NCI-H146 treated with DMSO at 0.1 percent for 48 hours (cell line): Measurements from ENCODE around the gene PRR35.

ENCODE experiments used
- DNase-seq: peaks from one replicate; lab custom pipeline; 2025; ENCODE audit not compliant: unreplicated experiment; lab: John Stamatoyannopoulos, UW

PRR35 gene

GRCh38 chr16:546909-547770, 13.1 kb upstream of the PRR35 start:
- DNase-seq = no peak

DNA sequence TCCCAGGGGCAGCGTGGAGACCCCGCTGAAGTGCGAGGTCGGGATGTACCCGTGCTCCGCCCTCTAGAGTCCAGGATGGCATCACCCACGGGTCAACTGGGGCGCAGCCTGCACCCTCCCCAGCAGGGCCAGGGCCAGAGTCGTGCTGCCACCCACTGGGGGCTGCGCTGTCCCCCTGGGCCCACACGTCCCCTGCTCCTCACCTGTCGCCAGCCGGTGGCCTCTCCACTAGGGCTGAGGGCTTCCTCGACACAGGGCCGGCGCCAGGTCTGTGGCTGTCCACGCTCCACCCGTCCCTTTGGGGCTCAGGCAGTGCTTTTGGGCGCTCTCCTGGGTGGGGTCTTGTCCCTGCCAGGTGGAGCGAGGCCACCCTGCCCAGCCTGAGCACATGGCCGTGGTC, 11.6 kb upstream of the PRR35 start:
- no peak for DNase-seq

DNA sequence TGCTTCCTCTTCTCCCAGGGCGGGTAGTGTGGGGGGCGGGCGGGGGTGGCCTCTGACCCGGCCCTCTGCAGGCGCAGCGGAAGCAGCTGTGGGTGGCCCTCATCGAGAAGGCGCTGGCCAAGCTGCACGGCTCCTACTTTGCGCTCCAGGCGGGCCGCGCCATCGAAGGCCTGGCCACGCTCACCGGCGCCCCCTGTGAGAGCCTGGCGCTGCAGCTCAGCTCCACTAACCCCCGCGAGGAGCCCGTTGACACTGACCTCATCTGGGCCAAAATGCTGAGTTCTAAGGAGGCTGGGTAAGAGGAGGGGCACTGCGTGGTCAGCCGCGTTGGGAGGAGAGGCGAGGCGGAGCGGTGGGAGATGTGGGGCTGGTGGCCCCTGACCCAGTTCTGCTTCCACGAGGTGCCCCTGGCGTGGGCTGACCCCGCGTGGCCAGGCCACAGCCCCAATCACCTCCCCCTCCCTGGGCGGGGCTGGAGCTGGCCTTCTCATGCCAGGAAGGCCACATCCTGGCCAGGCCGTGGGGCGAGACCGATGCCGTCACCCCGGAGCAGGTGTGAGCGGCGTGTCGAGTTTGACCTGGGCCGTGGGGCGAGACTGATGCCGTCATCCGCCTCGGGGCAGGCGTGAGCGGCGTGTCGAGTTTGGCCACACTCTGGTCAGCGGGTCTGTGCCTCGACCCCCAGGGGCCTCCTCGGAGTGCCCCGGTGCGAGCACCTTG, 10.5 kb upstream of the PRR35 start:
- no peak for DNase-seq

GRCh38 chr16:551210-551609, 9.0 kb upstream of the PRR35 start:
- no peak for DNase-seq

GRCh38 chr16:552171-552570, 8.0 kb upstream of the PRR35 start:
- no peak for DNase-seq

GRCh38 chr16:553601-554296, 6.4 kb upstream of the PRR35 start:
- DNase-seq = no peak

DNA sequence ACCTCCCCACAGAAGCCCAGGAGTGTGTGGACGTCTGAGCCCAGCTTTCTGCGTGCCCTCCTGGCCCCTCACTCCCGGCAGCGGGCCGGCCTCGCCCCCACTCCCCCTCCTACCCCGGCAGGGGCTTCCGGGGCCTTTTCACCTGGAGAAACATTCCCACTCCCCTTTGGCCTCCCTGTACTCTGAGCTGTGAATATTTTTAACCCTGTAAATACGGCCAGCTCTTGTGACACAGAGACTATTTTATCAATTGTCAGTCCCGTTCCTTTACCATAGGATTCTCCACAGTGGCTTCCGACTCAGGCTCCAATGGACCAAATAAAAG, 5.9 kb upstream of the PRR35 start:
- DNase-seq = no peak

DNA sequence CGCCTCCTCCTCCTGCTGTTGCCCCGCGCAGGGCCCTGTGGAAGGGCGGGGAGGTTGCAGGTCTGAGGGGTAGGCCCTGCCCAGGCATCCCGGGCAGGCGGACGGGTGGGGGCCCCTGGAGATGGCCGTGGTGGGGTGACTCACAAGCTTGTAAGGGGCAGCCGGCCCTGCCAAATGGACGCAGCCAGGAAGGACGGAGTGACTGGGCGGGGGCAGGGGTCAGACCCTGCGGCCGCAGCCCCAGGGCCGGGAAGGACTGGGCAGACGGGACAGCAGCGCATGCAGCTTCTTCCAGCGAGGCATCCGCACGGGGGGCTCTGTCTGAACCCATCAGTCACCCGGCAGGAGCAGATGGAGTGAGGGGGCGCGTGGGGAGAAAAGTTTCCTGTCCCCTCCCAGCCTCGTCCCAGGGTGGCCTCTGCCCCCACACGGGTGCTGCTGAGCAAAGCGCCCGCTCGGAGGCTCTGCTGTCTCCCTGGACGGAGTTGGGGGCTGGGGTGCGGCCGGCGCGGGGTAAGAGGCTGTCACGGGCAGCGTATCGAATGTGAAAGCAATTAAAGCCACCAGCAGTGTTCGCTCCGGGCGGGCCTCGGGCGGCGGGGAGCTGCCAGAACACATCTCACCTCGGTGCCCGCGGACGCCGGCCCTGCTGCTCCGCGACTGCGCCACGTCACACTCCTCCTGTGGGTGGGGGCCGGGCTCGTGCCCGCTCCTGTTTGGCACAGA, 5.4 kb upstream of the PRR35 start:
- DNase-seq = no peak

DNA sequence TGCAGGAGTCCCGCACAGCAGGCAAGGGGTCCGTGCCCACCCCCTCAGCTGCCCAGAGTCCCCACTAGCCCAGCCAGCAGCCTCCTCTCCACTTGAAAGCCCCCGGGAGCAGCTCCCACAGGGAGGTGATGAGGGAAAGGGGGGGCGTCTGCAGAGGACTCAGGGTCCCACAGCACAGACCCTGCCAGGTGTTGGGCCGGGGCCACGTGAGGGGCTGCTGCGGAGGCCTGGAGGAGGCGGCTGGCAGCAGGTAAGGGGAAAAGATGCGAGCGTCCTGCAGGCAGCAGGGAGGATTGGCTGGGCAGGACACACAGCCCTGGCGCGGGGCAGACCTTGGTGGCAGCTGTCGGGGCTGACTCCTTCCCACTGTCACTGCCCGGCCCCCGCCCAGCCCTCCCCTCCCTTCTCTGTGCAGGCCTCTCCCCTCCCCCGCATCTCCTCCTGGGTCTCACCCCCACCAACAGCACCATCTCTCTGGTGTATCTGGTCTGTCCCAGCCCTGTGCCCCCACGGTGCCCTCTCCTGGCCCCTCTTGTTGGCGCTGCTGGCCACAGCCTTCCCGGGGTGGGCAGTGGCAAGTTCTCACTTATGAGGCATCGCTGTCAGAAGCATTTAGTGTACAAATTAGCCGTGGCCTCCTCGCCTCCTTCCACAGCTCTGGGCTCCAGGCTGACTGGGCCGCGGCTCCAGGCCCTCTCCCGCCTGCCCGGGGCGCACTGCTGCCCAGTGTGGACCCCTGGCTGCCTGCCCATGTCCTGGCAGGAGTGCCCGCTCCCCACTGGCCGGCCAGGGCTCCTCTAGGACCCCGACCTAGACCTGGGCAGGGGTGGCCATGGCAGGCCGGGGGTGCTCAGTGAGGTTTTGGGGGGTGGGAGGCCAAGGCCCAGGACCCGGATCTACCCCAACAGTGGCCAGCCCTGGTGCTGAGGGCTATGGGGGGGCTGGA, 4.4 kb upstream of the PRR35 start:
- DNase-seq = no peak

- no peak for DNase-seq
These were observed 3.6 kb upstream of the PRR35 start for GRCh38 chr16:556474-557173.

DNA sequence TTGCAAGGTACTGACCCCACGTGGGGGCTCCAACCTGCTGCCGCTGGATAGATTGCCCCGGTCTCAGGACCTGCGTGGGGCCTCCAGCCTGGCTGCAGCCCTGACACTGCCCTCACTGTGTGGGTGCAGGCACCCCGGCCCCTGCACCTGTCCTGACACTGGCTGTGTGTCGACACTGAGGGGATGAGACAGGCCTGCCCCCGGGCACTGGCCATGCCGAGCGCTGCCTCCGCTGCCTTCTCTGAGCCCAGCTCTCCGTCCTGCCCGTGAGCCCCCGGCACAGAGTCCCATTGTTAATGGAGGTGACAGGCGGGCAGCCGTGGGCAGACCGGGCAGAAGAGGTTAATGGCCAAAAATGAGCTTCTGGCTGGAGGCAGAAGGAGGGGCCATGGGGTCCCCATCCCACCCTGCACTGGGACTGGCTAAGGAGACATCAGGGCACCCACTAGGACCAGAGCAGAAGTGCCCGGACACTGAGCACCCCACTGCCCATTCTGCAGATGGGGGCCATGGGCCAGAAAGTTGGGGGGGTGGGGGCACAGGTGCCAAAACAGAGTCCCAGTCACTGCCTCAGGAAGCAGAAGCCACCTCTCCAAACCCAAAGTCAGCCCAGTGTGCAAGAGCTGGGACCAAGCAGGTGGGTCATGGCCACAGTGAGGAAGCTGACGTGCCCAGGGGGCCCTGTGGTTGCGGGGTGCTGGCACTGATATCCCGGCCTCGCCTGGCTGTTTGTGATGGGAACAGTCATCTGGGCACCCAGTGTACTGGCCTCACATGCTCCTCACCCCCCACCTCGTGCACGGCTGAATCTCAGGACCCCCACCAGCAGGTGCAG, 2.5 kb upstream of the PRR35 start:
- DNase-seq = no peak

DNA sequence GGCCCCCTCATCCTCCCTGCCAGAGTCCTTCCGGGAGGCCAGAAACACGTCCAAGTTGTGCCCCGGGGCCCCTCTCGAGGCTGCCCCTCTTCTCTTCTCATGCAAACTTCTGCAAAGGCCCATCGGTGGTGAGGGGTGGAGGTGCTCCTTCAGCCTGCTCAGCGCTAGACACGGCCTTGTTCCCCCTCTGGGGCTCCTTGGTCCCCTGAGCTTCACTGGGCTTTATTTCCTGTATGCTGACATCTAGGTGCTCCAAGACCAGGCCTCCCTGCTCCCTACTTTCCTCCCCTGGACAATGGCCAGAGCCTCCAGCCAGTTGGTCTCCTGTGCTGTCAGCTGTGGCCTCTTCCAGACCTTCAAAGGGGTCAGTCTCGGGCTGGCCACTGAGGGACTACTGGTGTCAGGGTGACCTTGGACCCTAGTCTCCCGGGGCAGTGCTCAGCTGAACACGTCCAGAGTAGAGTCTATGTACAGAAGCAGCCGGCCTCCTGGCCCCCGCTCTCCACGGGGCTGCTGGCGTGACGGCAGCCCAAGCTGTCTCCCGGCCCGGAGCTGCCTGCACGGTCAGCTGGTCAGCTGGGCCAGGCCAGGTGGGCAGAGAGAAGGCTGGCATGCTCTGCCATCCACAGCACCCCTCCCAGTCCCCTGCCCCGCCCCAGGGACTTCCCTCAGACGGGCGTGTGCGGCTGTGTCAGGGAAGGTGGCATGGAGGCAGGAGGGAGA, 1.7 kb upstream of the PRR35 start:
- DNase-seq = no peak

DNA sequence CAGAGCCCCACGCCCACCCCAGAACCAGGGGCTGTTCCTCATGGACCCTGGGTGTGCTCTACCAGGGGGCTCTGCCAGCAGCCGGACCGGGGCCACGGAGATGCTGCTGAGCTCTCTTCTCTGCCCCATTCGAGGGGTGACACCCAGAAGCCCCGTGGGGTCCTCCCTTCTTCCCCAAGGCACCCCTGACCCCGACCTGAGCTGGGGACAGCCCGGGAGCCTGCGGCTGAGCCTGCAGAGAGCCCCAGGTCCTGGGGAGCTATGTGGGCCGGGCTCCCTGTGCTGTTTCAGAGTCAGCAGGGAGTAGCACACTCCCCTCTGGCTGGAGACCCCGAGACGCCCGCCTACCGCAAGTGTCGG, 1.2 kb upstream of the PRR35 start:
- no peak for DNase-seq

- DNase-seq = no peak
These were observed 587 bp upstream of the PRR35 start for GRCh38 chr16:559411-560203.

DNA sequence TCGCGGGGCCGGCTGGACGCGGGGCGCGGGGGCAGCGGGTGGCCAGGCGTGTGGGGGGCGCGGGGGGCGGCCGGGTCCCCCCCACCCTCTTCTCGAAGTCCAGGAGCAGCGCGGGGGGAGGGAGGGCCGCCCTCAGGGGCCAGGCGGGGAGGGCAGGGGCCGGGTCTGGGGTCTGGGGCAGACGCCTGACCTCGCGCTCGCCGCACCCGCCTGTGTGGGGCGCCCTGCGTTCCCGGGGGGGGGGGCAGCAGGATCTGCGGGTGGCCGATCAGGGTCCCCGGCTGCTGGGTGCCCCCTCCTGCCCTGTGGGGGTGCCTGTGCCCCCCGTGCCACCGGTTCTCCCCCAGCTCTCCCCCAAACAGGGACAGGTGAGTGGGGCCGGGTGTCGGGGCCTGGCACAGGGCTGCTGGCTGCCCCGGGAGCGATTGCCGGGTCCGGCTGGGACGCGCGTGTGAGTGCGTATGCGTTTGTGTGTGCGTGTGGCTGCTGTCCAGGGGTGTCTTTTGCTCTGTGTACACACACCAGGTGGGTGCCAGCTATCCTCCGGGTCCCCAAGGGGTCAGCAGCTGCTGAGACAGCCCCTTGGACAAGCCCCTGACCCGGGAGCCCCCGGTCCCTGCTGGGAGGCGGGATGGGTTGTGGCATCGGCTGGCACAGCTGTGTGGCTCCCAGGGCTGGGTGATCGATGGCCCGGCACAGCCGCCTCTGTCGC, 663 bp downstream of the PRR35 start:
- DNase-seq = no peak

GRCh38 chr16:561413-561794, 1.2 kb downstream of the PRR35 start:
- DNase-seq = no peak
